GM13977 (cell line): ENCODE data around the gene MAPK11.

Experiments
- DNase-seq: peaks from one replicate; pipeline ENCODE4 v3.0.0; 2012; ENCODE audit warnings: low spot score
- in situ Hi-C: fragments of 300-500 bp; cut with MboI; formaldehyde crosslinking; loops from one replicate; pipeline ENCODE4 v1.12.0; 2022; ENCODE audit warnings: low sequenced_read_pairs, low pct_unique_long_range_greater_than_20kb, mixed read lengths, inconsistent platforms; ENCODE audit not compliant: unreplicated experiment
- TF ChIP-seq, protein P1 (sequence below): IDR thresholded peaks from 2 replicates; pipeline ENCODE4 v1.5.1; 2012; ENCODE audit warnings: mild to moderate bottlenecking, control low read depth; ENCODE audit not compliant: insufficient read depth; ENCODE audit errors: extremely low read depth, missing control alignments

MAPK11 gene

DNA sequence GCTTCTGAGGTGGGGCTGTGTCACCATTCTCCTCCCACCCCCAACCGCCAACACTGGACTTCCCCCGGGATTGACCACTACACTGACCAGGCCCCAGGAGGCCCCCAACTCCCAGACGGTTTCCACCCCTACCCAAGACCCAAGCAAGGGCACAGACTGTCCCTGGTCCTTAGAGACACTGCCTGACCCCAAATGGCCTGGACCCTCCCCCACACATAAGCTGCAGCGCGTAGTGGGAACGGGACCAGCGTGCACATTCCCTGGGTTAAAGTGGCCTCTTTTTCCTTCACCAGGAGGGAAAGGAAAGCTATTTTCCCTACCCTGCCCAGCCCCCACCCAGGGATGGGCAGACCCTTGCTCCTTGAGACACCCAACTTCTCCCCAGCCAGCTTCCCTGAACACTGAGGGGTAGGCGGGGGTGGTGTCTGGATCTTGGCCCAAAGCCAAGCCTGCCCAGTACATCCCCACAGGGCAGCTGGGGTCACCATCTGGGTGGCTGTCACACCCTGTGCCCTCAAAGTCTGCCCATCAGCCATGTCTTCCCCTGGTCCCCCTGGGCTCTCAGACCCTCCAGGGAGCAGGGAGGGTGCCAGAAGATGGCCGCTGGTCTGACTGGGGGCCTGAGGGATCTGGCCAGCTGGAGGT is 7.1 kb downstream of the MAPK11 start:
- TF ChIP-seq, protein P1, sequence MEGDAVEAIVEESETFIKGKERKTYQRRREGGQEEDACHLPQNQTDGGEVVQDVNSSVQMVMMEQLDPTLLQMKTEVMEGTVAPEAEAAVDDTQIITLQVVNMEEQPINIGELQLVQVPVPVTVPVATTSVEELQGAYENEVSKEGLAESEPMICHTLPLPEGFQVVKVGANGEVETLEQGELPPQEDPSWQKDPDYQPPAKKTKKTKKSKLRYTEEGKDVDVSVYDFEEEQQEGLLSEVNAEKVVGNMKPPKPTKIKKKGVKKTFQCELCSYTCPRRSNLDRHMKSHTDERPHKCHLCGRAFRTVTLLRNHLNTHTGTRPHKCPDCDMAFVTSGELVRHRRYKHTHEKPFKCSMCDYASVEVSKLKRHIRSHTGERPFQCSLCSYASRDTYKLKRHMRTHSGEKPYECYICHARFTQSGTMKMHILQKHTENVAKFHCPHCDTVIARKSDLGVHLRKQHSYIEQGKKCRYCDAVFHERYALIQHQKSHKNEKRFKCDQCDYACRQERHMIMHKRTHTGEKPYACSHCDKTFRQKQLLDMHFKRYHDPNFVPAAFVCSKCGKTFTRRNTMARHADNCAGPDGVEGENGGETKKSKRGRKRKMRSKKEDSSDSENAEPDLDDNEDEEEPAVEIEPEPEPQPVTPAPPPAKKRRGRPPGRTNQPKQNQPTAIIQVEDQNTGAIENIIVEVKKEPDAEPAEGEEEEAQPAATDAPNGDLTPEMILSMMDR = no peak
- in situ Hi-C loops = no loop called here
- DNase-seq = no peak

DNA sequence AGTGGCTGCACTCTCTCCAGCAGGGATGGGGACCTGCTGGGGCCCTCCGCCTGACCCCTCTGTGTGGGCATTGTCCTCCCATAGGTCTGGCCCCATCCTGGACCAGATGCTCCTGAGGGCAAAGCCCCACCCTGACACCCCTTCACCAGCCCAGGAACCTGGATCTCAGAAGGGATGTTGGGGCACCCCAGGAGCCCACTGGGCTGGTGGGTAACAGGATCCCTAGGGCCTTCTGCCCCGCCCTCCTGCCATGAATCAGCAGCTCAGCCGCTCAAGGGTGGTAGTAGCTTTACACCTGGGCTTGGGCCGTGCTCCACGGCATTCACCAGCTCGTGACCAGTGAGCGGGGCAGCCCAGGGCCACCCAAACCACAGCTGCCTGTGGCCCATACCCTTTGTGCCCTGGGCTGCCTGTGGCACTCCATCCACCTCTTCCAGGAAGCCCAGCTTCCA is 7.7 kb downstream of the MAPK11 start:
- no peak for DNase-seq
- in situ Hi-C loops = no loop called here
- TF ChIP-seq, protein P1 = no peak

DNA sequence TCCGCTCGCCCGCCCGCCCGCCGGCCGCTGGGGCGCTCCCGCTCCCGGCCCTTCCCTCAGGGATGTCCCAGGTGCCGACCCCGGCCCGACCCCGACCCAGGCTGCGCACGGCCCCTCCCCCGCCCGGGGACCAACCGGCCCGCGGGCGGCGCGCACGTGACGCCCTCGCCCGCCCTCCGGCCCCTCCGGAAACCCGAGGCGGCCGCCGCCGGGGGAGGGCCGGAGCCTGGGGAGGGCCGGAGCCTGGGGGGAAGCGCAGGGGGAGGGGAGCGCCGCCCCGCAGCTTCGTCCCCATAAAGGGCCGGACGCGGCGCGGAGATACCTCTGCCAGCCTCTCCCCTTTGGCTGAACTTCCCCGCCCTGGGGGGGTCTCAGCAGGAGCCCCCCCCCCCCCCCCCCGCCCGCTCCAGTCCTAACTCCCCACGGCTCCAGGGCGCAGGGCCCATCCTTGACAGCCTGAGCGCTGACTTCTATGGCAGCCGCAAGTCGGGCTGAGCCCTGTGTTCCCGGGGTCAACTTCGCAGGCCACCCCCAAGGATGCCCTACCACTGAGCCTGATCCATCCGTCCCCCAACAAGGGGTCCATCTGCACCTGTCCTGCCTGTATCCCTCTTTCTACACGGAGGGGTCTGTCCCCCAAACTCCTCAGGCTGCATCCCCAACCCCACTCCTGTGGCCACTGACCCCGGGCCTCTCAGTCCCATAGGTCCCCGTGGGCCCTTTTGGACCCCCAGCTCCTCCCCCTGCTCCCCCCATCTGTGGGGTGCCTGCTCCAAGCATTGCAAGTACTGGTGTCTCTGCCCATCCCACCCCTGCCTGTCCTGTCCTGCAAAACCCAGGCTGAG is 8.3 kb downstream of the MAPK11 start, which contains the start of gene MAPK12:
MAPK12 (minus strand) TSS at position 69 of the 845 bp plus-strand sequence. CDS start 174 bp downstream, outside the sequence.
- TF ChIP-seq, protein P1 = no peak
- peak; percentile 93 for DNase-seq
- in situ Hi-C loops = no loop called here

DNA sequence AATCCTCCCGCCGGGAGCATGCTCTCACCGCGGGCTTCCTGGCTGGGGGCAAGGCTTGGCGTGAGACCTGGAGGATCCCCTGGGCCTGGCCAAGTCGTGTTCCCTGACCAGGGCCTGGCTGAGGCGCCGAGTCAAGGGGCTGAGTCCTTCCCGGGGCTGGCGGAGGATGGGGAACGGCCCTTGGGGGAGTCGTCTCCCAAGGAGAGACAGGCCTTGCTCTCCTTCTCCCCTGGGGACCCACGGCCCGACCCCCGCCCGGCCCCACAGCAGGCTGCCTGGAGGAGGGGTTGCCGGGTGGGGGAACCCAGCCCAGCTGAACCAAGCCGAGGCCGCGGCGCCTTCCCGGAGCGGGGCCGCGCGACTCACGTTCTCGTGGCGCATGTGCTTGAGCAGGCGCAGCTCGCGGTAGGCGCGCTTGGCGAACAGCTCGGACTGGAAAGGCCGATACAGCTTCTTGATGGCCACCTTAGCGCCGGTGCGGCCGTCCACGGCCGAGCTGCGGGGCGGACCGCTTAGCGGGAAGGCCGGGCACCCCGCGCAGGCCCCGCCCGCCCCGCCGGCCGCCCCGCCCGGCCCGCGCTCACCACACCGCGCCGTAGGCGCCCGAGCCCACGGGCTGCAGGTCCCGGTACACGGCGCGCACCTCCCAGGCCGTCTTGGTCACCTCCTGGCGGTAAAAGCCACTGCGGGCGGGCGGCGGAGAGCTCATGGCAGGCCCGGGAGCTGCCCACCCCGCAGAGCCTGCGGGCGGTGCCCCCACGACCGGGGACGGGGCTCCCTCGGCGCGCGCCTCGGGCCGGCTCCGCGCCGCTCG is 9.2 kb downstream of the MAPK11 start:
- in situ Hi-C loops = no loop called here
- peak; percentile 86 for DNase-seq
- TF ChIP-seq, protein P1 = no peak

DNA sequence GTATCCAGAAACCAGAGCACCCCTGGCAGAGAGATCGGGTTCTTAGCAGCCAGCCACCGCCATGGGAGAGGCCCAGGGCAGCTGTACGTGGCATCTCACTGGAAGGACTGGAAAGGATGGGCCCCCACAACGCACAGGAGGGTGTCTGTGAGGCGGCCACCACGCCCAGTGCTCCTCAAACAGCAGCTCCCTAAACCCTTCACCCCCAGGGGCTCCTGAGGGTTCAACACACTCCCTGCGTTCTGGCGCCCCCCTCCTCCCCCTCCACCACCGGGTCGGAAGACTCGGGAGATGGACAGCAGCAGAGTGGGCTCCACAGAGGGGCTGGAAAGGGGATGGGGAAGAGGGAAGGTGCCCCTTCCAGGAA is 9.8 kb downstream of the MAPK11 start:
- DNase-seq = no peak
- in situ Hi-C loops = no loop called here
- TF ChIP-seq, protein P1 = no peak

DNA sequence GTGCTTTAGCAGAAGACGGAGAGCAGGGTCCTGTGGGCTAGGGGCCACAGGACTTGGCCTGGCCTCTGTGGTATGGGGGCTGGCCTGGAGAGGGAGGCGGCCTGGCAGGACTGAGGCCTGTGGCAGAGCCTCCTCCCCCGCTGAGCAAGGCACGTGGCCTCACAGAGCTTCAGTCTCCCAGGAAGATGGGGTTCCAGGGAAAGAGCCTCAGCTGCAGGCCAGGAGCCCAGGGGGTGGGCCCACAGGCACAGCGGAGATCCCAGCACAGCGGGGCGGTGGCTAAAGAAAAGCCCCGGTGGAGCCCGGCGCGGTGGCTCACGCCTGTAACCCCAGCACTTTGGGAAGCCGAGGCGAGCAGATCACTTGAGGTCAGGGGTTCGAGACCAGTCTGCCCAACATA is 10.9 kb downstream of the MAPK11 start:
- in situ Hi-C loops = loop anchor here (10.0 kb wide), 1 partner anchor 235 kb away; no protein-coding TSS in a partner anchor
- TF ChIP-seq, protein P1 = no peak
- DNase-seq = no peak
